GM20000 (cell line): Measurements from ENCODE around the gene EPS8L1.

Experiments used
- DNase-seq: peaks from one replicate; pipeline ENCODE4 v3.0.0; 2012; ENCODE audit warnings: low spot score
- TF ChIP-seq, protein P1 (sequence below): IDR thresholded peaks from 2 replicates; pipeline ENCODE4 v1.5.1; 2012; ENCODE audit warnings: mild to moderate bottlenecking, control low read depth; ENCODE audit errors: extremely low read depth, missing control alignments

The EPS8L1 gene

DNA sequence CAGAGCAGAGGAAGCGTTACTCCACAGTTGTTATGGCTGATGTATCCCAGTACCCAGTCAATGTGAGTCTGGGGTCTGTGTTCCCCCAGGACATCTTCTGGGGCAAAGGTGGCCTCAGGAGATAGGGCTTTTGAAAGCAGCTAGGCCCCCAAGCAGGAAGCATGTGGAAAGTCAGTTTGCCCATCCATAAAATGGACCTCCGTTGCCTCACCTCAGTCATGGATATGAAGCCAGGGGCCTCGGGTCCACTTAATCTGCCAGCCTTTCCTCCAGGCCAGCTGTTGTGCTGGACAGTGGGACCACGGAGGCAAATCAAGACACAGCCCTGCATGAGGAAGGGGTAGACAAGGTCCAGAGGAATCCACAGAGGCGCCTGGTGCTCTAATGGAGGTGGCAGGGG lies 3.3 kb downstream of the EPS8L1 start:
- TF ChIP-seq, protein P1, sequence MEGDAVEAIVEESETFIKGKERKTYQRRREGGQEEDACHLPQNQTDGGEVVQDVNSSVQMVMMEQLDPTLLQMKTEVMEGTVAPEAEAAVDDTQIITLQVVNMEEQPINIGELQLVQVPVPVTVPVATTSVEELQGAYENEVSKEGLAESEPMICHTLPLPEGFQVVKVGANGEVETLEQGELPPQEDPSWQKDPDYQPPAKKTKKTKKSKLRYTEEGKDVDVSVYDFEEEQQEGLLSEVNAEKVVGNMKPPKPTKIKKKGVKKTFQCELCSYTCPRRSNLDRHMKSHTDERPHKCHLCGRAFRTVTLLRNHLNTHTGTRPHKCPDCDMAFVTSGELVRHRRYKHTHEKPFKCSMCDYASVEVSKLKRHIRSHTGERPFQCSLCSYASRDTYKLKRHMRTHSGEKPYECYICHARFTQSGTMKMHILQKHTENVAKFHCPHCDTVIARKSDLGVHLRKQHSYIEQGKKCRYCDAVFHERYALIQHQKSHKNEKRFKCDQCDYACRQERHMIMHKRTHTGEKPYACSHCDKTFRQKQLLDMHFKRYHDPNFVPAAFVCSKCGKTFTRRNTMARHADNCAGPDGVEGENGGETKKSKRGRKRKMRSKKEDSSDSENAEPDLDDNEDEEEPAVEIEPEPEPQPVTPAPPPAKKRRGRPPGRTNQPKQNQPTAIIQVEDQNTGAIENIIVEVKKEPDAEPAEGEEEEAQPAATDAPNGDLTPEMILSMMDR, result no peak
- DNase-seq, result no peak

DNA sequence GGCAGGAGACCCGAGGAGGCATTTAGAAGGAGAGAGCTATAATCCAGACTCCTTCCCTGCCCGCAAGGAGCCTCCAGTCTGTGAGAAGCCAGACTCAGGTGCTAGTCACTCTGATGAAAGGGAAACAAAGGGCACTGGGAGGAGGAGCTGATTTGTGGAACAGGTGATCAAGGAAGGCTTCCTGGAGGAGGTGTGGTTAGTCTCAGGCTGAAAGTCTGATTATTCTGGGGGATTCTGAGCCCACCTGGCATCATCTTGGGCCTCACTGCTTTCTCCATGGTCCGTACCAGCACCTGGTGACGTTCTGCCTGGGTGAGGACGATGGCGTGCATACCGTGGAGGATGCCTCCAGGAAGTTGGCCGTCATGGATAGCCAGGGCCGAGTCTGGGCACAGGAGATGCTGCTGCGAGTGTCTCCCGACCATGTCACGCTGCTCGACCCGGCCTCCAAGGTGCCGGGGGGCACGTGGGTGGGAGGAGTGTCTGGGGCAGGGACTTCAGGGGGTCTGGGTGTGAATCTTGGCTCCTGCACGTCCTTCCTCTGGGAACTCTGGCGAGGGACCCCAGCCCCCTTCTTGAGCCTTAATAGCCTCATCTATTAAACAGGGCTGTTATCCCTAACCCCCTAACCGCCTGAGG lies 3.9 kb downstream of the EPS8L1 start:
- TF ChIP-seq, protein P1, result no peak

DNA sequence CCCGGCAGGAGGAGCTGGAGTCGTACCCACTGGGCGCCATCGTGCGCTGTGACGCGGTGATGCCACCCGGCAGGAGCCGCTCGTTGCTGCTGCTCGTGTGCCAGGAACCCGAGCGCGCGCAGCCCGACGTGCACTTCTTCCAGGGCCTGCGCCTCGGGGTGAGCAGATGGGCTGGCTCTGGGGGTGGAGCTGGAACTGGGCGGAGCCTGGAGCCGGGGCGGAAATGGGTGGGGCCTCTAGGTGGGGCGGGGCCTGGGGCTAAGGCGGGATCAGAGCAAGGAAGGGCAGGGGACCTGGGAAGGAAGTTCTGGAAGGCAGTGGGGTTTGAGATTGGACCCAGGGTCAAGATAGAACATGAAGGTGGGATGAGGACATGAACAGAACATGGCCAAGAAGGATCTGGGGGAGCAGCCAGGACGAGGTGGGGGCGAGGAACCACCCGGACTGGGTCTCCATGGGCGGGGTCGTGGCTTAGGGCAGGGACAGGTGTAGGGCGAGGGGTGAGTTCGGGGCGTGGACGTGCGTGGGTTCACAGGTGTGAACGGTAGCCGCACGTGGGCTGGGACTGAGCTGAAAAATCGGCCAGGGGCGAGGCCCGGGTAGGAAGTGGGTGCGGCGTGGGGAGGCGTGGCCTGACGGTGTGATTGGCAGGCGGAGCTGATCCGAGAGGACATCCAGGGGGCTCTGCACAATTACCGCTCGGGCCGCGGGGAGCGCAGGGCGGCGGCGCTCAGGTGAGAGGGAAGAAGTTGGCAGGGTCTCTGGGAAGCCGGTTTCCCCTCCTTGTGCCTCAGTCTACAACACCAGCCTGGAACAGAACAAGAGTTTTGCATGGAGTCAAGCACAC lies 4.7 kb downstream of the EPS8L1 start:
- peak; percentile 88 for DNase-seq
- TF ChIP-seq, protein P1, result no peak

More for the DNA sequence above, 3.9 kb downstream of the EPS8L1 start:
- no peak for DNase-seq

DNA sequence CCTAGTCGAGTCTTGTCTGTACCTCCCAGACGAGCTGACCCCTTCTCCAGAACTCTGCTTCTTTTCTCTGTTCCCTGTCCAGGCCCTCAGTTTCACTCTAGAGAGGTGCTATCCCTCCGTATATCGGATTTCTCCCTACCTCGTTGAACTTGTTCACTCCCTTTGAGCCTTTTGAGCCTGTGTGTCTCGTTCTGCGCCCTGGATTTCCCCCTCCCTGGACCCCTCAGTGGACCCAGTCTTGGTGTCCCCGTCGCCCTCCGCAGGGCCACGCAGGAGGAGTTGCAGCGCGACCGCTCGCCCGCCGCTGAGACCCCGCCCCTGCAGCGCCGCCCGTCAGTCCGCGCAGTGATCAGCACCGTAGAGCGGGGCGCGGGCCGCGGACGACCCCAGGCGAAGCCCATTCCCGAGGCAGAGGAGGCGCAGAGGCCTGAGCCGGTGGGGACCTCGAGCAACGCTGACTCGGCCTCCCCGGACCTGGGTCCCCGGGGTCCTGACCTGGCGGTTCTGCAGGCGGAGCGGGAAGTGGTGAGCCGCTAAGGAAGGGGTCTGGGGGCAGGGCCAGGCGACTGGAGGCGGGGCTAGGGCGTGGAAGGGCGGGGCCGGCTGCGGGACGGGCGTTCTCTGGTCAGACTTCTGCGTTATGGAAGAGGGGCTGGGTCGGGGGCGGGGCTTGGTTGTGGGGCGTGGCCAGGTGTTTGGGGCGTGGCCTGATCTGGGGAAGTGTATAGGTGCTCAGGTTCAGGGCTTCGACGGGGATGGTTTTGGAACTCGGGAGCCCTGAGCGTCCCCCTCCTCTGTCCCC lies 5.5 kb downstream of the EPS8L1 start:
- DNase-seq, result peak; percentile 99
- TF ChIP-seq, protein P1, result no peak

DNA sequence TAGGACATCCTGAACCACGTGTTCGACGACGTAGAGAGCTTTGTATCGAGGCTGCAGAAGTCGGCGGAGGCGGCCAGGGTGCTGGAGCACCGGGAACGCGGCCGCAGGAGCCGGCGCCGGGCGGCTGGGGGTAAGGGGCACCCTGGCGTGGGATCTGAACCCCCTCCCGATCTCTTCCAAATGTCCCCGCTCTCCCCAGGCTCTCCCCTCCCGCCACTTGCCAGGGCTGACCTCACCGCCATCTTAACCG lies 6.0 kb downstream of the EPS8L1 start:
- TF ChIP-seq, protein P1, result no peak
- DNase-seq, result no peak

DNA sequence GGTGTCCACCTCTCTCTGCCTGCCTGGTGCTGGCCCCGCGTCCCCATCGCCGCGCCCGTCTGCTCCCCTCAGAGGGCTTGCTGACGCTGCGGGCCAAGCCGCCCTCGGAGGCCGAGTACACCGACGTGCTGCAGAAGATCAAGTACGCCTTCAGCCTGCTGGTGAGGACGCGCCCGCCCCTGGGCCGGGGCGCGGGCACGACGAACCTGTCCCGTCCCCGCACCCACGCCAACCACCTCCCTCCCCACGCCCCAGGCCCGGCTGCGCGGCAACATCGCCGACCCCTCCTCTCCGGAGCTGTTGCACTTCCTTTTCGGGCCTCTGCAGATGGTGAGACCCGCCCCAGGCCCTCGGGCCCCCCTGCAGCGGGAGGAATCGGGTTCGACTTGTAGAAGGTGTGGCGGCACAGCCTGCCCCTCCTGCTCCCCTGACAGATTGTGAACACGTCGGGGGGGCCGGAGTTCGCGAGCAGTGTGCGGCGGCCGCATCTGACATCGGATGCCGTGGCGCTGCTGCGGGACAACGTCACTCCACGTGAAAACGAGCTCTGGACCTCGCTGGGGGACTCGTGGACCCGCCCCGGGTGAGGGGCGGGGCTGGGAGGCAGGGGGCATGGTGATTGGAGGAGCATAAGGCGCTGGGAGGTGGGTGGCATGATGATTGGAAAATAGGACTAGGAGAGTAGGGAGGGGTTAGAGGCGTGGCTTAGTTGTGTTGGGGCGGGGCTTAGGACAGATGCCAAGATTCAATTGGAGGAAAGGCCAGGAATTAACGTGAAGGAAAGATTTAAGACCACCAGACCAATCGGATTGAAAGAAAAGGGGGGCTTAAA lies 6.6 kb downstream of the EPS8L1 start:
- TF ChIP-seq, protein P1, result no peak
- DNase-seq, result peak; percentile 72
